HG02623 (cell line): ENCODE data around the gene ACP5.
A peak's percentile ranks its signal among the peaks of the same experiment; 100 is the strongest.
"Not testable (repeated sequence)": the region's sequence is repeated elsewhere in the genome, so short reads cannot be mapped to it uniquely, and the experiment has no call there.

Experiments
- ATAC-seq: cut with Tn5 transposase; IDR thresholded peaks from one replicate; pipeline ENCODE4 v1.9.1; 2021; ENCODE audit warnings: moderate library complexity; ENCODE audit not compliant: unreplicated experiment

The ACP5 gene

DNA sequence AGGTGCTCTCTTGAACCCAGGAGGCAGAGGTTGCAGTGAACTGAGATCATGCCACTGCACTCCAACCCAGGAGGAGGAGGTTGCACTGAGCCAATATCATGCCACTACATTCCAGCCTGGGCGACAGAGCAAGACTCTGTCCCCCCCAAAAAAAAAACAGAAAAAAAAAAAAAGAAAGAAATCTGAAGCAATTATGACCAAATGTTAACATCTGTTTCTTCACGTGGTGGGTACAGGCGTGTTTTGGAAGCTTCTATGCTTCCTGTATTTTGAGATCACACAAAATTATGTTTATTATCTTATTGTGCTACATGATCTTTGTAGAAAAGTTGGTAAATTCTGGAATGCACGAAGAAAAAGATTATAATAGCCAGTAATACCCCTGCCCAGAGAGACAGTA lies 2.7 kb upstream of the ACP5 start:
- ATAC-seq: no peak

- ATAC-seq: no peak
Measured at GRCh38 chr19:11578258-11579142, 1.1 kb upstream of the ACP5 start.

- no peak for ATAC-seq
Measured at GRCh38 chr19:11576227-11576626, 1.2 kb downstream of the ACP5 start.

- ATAC-seq: no peak
Measured at GRCh38 chr19:11574689-11575088, 2.8 kb downstream of the ACP5 start.

GRCh38 chr19:11573763-11574162 lies 3.7 kb downstream of the ACP5 start:
- ATAC-seq: not testable (repeated sequence)

- ATAC-seq: not testable (repeated sequence)
Measured at GRCh38 chr19:11573354-11573753, 4.1 kb downstream of the ACP5 start.

DNA sequence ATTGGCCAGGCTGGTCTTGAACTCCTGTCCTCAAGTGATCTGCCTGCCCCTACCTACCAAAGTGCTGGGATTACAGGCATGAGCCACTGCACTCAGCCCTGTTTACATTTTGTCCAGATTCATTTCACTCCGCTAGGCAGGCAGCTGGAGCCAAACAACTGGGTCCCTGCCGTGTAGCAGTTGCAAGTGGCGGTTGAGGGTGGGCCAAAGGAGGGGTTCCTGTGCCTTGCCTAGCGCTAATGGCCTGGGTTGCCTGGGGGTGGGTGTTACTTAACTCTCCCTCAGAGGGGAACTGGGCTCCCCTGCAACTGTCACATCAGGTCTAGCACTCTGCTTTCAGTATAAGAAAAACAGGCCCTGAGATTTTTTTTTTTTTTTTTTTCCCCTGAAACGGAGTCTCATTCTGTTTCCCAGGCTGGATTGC lies 7.4 kb downstream of the ACP5 start:
- no peak for ATAC-seq

- ATAC-seq: no peak
Measured at GRCh38 chr19:11566164-11566563, 11.3 kb downstream of the ACP5 start.

- ATAC-seq: not testable (repeated sequence)
Measured at GRCh38 chr19:11565649-11565980, 11.8 kb downstream of the ACP5 start.

DNA sequence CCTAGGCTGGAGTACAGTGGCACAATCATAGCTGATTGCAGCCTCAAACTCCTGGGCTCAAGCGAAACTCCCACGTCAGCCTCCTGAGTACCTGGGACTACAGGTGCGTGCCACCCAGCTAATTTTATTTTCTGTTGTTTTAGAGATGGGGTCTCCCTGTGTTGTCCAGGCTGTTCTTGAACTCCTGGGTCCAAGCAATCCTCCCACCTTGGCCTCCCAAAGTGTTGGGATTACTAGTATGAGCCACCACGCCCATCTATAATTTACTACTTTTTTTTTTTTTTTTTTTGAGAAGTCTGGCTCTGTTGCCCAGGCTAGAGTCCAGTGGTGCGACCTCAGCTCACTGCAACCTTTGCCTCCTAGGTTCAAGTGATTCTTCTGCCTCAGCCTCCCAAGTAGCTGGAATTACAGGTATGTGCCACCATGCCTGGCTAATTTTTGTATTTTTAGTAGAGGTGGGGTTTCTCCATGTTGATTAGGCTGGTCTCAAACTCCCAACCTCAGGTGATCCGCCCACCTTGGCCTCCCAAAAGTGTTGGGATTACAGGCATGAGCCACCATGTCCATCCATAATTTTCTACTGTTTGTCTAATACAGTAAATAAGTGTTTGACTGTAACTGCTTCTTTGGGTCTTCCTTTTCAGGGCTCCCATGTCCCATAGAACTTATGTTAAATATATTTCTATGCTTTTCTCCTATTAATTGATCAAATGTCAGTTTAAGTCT lies 13.2 kb downstream of the ACP5 start:
- not testable (repeated sequence) for ATAC-seq

DNA sequence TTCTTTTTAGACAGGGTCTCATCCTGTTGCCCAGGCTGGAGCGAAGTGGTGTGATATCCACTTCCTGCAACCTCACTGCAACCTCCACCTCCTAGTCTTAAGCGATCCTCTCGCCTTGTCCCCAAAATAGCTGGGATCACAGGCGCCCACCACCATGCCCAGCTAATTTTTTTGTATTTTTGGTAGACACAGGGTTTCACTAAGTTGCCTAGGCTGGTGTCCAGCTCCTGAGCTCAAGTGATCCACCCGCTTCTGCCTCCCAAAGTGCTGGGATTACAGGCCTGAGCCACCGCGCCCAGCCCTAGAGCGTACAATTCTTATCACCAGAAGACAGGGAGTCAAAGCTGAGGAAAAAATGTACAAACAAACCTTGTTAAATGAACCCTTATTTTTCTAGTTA lies 13.9 kb downstream of the ACP5 start:
- no peak for ATAC-seq

DNA sequence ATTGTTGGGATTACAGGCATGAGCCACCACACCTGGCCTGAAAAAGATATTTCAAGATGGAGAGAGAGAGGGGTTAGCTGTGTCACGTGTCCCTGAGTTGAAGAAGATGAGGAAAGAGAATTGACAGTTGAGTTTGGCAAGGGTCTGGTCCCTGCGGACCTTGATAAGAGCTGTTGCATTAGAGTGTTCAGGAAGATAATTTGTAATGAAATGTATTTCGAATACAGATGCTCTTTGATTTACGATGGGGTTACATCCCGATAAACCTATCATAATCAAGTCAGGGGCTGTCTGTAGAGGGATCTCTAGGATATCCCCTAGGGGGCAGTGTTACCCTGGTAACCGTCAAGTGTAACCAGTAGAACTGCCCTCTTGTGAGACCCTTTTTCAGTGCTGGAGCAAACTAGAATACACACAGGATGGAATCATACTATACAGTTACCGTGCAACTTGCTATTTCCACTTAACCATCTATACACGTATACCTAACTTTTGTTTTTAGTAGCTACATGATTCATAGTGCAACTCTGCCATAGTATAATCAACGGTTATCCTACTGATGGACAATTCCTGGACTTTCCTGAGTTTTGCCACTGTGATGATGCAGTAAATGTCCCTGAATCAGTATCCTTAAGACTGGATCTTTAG lies 16.9 kb downstream of the ACP5 start:
- ATAC-seq: no peak

GRCh38 chr19:11558881-11559828 lies 18.3 kb downstream of the ACP5 start, which contains the start of gene ELOF1:
TSS of gene ELOF1 (minus strand) at chr19:11559230. CDS start at chr19:11554347, 4,883 bp downstream.
- peak; percentile 73 for ATAC-seq

DNA sequence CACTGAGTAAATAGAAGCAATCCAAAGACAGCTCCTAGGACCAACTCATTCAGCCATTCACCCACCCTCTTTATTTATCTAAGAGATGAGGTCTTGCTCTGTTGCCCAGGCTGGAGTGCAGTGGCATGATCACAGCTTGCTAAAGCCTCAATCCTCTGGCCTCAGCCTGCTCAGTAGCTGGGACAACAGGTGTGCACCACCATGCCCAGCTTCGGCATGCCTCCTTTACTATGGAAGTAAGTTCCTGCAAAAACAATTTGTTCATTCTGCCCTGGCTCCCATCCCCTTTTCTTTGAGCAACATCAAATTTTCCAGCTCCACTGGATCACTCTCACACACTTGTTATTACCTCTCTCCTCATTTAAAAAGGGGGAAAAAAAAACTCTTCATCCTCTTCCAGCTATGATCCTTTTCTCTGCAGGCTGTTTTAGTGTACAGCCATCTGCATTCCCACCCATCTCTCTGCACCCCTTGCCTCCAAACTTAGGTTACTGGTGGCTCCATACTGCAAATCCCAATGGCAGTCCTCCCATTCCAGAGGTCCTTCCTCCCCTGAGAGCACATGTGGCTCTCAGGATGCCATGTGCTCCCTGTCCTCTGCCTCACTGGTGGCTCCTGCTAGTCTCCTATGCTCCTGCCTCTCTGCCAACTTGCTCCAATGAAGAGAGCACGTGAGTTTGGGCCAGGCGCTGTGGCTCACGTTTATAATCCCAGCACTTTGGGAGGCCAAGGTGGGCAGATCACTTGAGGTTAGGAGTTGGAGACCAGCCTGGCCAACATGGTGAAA lies 20.6 kb downstream of the ACP5 start:
- no peak for ATAC-seq

DNA sequence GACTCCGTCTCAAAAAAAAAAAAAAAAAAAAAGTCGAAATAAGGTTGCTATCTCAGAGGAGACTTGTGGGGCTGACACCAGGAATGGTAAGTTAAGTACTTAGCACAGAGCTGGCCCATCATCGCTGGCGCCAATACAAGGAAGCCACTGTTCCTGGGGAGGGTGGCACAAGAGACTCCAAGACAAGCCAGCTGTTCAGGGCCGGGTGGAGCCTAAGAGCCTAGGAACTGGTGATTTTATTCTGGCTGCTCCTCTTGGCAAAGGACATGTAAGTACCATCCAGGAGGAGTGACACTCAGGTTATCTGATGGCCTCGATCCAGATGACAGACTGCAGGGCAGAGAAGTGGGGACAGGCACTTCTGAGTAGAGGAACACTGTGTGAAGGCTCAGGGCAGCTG lies 22.2 kb downstream of the ACP5 start:
- ATAC-seq: no peak

DNA sequence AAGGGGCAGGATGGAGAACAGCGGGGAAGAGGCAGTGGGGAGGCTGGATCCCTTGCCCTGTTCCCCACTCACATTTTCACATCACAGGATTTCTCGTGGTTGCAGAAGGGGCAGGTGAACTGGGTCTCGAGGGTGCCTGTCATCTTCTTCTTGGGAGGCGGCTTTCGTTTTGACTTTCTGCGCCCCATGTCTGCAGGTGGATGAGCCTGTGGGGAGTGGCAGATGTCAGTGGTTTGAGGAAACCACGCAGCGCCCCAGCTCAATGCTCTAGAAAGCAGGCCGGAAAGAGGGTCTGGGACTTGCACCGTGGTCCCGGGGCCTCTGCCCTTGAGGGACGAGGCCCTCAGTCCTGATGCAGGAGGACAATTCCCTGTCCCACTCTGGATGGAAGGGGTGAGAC lies 23.3 kb downstream of the ACP5 start:
- ATAC-seq: no peak

DNA sequence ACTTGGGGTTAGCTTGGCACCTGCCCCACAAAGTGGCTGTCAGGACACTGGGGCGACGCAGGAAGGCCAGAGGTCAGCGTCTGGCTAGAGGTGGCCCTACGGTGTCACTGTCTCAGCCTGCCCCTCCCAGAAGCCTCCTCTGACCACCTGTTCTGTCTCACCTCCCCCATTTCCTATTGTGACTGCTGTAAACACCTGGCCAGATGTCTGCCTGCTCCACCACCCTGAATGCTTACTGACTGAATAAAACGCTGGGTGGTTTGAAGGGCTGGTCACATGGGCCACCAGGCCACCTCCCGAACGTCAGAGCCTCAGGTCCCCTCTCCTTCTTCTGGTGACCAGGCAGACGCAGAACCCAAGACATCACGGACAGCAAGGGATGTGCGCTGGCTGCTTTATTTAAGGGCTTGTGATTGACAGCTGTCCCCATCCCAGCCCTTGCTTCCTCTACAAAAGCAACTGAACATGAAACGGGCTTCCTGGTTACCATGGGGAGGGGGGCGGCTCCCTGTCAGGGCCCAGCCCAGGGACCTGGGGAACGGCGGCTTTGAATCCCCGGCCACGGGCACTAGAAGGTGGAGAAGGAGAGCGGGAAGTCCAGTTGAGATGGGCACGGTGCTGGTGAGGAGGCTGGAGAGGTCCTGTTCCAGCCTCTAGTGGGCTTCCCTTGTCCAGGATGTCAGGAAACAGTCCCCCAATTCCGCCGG lies 24.6 kb downstream of the ACP5 start:
- no peak for ATAC-seq

GRCh38 chr19:11551603-11552235 lies 25.7 kb downstream of the ACP5 start:
- no peak for ATAC-seq

DNA sequence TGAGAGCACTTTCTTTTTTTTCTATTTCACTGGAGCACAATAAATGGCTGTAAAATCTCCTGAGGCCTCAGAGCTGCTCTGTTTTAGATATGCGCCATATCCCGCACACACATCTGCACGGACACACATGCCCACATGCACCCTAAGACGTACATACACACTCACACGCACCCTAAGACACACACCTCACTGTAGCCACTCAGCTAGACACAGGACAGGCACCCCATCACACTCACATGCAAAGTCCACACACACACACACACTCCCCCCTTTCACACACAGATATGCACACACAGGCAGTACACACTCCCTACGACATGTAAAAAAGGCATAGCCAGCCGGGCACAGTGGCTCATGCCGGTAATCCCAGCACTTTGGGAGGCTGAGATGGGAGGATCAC lies 27.2 kb downstream of the ACP5 start:
- no peak for ATAC-seq
